Measurements from ENCODE around the gene VPS13A.
"Not testable (repeated sequence)": the region's sequence is repeated elsewhere in the genome, so short reads cannot be mapped to it uniquely, and the experiment has no call there.

The VPS13A gene

GRCh38 chr9:77305622-77306400, 128.5 kb downstream of the VPS13A start:
- DNase-seq: no peak

GRCh38 chr9:77307166-77307565, 129.8 kb downstream of the VPS13A start:
- no peak for DNase-seq

GRCh38 chr9:77316058-77316457, 138.7 kb downstream of the VPS13A start:
- no peak for DNase-seq

GRCh38 chr9:77325058-77325457, 147.7 kb downstream of the VPS13A start:
- DNase-seq: no peak

- DNase-seq: no peak
Observed at GRCh38 chr9:77328102-77328501, 150.8 kb downstream of the VPS13A start.

- no peak for DNase-seq
Observed at GRCh38 chr9:77370064-77370463, 192.7 kb downstream of the VPS13A start.

GRCh38 chr9:77374266-77374665, 196.9 kb downstream of the VPS13A start:
- no peak for DNase-seq

GRCh38 chr9:77375956-77376532, 198.7 kb downstream of the VPS13A start:
- DNase-seq: no peak

- DNase-seq: no peak
Observed at GRCh38 chr9:77384406-77384805, 207.1 kb downstream of the VPS13A start.

- no peak for DNase-seq
Observed at GRCh38 chr9:77386187-77386586, 208.9 kb downstream of the VPS13A start.

GRCh38 chr9:77391834-77392233, 214.5 kb downstream of the VPS13A start:
- DNase-seq: no peak

- DNase-seq: no peak
Observed at GRCh38 chr9:77392328-77392727, 215.0 kb downstream of the VPS13A start.

GRCh38 chr9:77398581-77398980, 221.2 kb downstream of the VPS13A start:
- not testable (repeated sequence) for DNase-seq

- DNase-seq: no peak
Observed at GRCh38 chr9:77399964-77400363, 222.6 kb downstream of the VPS13A start.

GRCh38 chr9:77402286-77402685, 225.0 kb downstream of the VPS13A start:
- DNase-seq: no peak

GRCh38 chr9:77403239-77403638, 225.9 kb downstream of the VPS13A start:
- no peak for DNase-seq

GRCh38 chr9:77408521-77408920, 231.2 kb downstream of the VPS13A start:
- DNase-seq: not testable (repeated sequence)

GRCh38 chr9:77417566-77417965, 240.2 kb downstream of the VPS13A start:
- DNase-seq: no peak

GRCh38 chr9:77418226-77418625, 240.9 kb downstream of the VPS13A start:
- no peak for DNase-seq

GRCh38 chr9:77420641-77421040, 243.3 kb downstream of the VPS13A start:
- no peak for DNase-seq

GRCh38 chr9:77421506-77422265, 244.4 kb downstream of the VPS13A start:
- DNase-seq: no peak

- no peak for DNase-seq
Observed at GRCh38 chr9:77422969-77423368, 245.6 kb downstream of the VPS13A start.

GRCh38 chr9:77423841-77424240, 246.5 kb downstream of the VPS13A start:
- DNase-seq: no peak

GRCh38 chr9:77424993-77425392, 247.7 kb downstream of the VPS13A start:
- no peak for DNase-seq

All from activated gamma-delta T cell (primary cell).